Stimulated activated CD8-positive, alpha-beta memory T cell treated with anti-CD3 and anti-CD28 coated beads, Interleukin-2, amount 100 ng/mL, for 1 hour (primary cell): ENCODE data around the gene TRMT61A.
A peak's percentile ranks its signal among the peaks of the same experiment; 100 is the strongest.

Source experiments
- DNase-seq, 2 donors: peaks; one replicate each; pipeline ENCODE4 v3.0.0-alpha.2; 2020; ENCODE audit warnings: low read depth in 2 of 2

TRMT61A gene

DNA sequence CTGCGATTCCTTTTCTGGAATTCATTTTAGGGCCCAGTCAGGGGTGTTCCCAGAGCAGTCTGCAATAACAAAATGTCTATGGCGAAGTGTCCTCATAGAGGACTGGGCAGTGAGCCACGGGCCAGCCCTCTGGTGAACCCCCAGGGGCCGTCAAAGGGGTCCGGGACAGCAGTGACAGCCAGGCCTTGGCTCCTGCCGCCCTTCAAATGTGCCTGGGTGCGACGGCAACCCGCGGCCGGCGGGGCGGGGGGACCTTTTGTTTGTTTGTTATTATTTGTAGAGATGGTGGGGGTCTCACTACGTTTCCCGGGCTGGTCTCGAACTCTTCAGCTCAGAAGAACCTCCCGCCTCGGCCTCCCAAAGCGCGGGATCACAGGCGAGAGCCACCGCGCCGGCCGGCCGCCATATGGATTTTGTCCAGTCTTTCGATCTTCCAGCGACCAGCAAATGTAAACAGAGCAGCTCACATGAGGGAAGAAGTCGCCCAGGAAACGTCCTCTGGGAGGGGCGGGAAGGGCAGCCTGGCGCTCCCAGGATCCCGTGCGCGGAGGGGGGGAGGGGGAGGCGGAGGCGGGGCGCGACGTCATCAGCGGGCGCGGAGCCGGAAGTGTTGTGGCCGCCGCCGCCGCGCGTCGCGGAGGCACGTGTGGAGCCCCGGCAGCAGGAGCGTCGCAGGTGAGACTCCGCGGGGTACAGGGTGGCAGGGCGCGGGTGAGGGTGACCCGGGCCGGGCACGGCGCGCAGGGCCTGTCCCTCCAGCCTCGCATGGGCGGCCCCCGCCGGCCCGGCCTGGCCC, at the start of gene TRMT61A:
Gene TRMT61A (plus strand): TSS at position 610 of the 796 bp plus-strand sequence. CDS start 783 bp downstream, outside the sequence.
- DNase-seq, result peak; percentile 56 to 69

DNA sequence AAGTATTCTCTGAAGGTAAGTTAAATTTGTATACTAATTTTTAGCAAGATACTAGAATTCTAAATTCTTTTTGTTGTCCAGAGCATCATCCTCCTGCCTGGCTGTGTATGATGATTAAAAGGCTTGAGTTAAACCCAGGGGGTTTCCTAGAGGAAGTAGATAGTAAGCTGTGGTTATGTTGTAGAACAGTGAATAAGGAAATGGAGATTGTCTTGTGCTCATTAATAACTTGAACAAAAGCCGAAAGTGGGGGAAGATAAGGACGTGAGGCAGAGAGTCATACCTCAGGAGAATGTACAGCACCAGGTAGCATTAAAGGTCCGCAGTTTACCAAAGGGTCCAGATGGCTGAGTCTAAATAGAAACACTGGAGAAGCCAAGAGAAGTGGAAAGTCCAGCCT, 48.4 kb upstream of the TRMT61A start:
- DNase-seq, result no peak

DNA sequence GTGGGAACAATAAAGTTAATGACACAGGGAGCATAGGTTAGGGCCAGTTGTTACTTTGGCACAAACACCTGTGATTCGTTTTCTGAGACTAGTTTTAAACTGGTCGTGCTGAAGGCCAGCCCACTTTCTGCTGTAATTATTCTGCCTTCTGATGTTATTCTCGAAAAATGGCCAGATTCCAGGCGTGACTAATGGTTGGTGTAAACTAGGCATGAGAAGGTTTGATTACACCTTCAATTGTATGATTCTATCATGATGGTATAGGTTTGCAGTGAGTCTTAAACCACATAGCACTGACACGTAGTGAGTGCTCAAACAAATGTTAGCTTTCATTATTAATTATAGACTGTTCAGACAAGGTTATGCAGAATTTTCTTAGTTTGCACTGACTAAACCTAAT, 45.4 kb upstream of the TRMT61A start:
- DNase-seq, result no peak

DNA sequence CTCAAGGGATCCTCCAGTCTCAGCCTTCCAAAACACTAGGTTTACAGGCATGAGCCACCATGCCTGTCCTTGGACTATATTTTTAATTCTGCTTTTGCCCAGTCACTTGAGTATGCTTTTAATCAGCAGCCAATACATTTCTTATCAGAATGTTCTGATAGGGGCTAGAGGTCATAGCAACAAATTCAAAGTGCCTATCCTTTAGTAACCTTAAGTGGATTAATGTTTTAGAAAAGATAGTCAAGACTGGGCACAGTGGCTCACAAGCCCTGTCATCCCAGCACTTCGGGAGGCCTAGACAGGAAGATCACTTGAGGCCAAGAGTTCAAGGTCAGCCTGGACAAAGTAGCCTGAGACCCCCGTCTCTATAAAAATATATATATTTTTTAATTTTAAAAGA, 43.5 kb upstream of the TRMT61A start:
- no peak for DNase-seq

DNA sequence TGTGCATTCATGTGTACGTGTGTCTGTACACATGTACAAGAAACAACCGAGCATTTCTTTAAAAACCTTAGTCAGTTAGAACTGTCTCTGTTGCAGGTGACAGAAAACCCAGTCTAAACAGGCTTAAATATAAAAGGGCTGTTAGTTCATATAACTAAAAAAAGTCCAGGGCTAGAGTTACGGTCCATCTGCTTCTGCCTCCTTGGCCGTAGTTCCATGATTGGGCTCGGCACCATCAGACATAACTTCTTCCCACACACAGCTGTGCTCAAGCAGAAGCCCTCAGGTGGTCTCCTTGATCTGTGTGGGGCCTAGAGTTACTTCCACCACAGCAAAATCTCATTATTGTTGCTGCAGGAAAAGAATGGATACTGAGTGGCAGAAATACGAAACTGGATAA, 40.9 kb upstream of the TRMT61A start:
- no peak for DNase-seq

DNA sequence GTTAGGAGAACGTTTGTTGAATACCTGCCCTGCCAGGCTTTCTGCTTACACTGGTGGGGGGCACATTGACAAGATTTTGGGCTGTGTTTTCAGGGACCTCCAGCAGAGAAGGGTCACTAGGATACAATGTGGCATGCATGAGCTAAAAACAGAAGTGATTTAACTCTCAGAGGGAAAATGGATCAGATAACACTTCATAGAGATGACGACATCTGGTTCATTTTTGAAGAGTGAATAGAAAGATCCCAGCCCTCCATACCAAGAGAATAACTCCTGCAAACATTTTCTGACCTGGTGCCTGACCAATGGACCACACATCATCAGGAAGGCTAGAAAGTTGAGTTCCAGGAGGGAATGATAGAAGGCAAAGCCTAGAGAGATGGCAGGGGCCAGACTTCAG, 40.0 kb upstream of the TRMT61A start:
- DNase-seq, result no peak

DNA sequence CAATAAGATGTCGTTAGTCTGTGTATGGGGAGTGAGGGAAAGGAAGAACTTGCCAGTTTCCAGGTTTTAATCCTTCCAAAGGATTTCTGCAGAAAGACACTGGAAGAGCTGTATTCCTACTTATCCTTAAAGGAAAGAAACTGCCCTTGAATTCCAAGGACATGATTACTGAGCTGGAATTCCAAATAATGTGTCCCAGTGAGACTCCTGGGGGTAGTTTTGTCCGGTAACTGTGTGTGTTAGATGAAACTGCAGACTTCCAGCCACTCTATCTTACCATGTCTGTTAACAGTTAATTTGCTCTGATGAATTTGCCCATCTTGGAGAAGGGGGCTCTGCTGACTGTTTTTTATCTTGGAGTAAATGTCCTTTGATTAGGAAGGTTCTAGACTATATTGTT, 39.4 kb upstream of the TRMT61A start:
- no peak for DNase-seq

DNA sequence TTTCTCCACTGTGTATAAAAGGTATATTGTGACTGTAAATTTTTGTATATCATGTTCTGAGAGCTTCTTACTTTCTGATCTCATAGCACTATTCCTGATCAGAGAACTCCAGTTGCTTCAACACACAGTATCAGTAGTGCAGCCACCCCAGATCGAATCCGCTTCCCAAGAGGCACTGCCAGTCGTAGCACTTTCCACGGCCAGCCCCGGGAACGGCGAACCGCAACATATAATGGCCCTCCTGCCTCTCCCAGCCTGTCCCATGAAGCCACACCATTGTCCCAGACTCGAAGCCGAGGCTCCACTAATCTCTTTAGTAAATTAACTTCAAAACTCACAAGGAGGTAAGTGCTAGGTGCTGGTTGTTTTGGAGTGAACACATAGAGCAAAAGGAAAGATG, 37.3 kb upstream of the TRMT61A start:
- no peak for DNase-seq

DNA sequence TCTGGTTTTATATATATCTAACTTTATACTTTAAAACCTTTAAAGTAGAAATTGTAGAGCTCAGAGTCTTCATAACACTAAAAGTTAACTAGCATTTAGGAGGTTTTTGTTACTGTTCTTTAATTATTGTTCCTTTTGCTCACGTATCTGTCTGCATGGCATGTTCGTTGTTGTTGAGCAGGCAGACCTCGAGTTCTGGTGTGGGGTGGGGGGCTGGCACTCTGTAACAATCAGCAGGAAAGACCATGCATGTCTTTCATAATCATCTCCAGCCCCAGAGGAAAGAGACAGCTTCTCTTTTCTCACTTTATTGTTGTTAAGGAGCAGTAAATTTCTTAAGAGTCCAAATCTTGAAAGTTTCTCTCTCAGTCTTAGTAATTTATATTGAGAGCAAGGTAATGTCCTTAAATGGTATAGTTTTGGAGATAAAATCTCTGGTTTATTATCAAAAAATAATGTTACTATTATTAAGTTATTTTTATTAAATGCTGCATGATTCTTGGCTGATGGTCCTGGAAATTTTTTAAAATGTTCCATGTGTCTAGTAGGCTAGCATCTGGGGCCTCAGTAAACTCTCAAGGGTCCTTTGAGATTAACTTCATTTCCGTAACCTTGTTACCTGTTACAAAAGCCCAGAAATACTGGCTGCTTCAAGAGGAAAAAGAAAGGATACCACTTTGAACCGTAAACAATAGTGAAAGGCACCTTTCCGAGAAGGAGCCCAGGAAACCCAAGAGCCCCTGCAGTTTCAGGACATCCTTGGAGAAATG, 36.7 kb upstream of the TRMT61A start:
- no peak for DNase-seq

DNA sequence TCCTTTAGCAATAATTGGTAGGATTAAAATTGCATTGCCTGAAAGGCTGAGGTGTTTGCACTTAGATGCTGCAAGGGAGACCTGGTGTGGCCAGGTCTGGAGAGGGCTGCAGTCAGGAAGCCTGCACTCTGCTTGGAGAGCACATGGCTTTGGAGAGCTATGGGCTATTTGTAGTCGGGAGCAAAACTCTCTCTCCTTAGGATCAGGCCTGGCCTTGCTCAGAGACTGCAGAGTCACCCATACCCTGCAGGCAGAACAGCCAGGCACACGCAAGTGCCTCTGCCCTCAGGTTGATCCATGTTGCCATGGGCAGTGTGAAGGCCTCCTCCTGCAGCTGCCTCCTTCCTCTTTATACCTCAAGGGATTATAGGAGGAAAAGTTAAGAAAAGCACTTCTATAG, 33.1 kb upstream of the TRMT61A start:
- no peak for DNase-seq

DNA sequence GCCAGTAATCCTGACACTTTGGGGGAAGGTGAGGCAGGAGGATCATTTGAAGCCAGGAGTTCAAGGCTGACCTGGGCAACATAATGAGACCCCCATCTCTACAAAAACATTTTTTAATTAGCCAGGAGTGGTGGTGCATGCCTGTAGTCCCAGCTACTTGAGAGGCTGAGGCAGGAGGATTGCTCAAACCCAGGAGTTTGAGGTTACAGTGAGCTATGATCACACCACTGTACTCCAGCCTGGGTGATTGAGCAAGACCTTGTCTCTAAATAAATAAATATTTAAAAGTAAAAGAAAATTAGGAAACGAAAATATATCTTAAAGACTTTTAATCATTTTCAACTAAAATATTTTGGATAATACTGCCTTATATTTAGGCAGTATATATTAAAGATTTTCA, 32.2 kb upstream of the TRMT61A start:
- no peak for DNase-seq

DNA sequence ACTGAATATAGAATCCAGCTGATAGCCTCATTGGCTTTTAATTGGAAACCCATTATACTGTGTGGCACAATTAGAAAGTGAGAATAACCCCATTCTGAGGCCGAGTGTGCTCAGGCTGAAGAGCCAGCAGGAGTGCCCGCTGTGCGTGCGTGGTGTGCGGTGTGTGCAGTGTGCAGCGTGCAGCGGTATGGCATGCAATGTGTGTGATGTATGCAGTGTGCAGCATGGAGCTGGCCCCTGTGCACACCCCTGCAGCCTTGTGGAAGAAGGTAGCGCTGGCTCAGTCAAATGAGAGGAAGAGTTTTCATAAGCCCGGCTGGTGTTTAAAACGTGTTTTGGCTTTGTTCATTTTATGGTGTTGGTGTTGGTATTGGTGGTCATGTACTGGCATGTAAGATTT, 29.3 kb upstream of the TRMT61A start:
- DNase-seq, result no peak

DNA sequence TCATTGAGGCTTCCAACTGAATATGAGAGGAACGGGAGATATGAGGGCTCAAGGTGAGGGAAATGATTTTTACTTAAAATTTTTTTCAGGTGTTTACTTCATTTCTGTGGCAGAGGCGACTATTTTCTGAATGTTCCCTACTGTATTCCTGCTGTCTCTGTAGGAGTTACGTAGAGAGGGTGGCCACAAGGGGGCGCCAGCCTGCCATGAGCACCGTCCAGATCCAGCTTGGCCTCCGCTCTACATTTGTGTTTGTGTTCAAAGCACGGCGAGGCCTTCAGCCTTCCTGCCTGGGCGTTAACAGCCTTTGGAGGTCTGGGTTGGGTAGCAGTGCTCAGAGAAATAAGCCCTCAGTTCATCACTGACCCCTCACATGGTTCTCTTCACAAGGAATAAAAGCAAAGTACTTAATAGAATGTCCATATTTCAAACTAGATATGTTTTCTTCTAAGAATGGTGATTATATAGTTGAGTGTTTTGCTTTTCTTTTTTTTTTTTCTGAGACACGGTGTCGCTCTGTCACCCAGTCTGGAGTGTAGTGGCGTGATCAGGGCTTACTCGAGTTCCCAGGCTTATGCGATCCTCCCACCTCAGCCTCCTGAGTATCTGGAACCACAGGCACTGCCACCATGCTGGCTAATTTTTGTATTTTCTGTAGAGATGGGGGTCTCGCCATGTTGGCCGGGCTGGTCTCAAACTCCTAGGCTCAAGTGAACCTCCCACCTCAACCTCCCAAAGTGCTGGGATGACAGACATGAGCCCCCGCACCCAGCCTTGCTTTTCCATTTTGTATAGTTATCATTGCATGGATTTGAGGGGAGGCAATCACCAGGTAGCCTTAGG, 28.6 kb upstream of the TRMT61A start:
- peak; percentile 57 to 66 for DNase-seq

DNA sequence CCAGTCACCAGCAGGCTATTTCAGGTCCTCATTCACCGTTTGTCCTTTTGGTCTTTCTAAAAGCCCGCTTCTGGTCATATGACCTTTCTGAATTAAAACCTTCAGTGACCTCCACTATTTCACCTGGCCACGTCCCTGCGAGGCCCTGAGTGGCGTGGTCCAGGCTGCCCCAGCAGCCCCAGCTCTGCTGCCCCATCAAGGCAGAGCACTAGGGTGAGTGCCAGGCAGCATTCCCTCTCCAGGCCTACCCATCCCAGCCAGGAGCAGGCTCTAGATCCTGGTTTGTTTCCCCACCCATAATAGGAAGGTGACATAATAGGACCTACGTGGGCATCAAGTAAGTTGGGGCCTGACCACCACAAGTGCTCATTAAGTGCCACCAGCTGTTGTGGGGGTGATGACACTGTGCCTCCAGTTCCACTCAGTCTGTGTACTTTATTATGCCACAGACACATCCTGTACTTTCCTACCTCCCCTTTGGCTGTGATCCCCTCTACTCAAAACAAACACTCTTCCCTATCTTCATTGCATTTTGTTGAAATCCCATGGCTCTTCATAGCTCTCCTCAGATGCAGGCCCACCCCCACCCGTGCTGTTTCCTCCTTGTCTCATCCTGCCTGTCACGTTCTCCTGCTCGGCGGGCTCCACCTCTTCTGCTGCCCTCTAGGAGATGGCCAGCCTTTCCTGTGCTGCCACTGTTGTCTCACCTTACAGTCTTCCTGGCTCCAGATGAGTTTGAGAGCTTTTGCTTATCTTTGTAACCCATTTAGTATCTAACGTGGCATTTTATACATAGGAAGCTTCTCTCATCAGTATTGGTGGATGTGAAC, 27.7 kb upstream of the TRMT61A start:
- DNase-seq, result no peak

DNA sequence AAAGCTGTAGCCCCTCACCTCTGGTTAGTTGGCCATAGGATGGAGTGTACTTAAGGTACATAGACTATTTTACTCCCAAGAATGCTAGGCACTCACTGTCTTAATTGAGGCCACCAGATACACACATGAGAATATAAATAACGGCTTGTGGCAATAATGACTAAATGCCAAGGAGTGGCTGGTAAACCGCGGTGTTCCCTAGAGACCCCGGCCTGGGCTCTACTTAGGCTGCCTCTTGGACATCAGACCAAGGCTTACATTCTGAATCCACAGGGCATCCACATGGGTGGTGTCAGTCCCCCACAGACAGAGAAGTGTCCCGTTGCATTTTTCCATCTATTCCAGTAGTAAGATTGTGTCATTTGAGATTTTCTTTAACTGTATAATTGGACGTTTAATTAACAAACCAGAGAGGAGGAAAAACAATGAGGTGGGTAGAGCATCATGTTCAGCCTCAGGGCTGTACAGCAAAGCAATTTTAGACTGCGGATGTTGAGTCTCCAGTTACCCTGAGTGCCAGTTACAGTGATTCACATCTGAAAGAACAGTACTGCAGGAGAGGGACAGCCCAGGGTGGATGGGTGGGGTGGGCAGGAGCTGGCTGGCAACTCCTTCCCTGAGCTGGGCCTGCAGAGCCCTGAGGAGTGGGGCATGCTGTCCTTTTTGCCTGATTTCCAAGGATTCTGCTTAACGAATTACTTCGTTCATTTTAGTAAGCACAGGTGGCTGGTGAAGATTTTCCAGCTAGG, 26.9 kb upstream of the TRMT61A start:
- no peak for DNase-seq

DNA sequence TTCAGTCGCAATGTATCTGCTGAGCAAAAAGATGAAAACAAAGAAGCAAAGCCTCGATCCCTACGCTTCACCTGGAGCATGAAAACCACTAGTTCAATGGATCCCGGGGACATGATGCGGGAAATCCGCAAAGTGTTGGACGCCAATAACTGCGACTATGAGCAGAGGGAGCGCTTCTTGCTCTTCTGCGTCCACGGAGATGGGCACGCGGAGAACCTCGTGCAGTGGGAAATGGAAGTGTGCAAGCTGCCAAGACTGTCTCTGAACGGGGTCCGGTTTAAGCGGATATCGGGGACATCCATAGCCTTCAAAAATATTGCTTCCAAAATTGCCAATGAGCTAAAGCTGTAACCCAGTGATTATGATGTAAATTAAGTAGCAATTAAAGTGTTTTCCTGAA, 26.1 kb upstream of the TRMT61A start:
- DNase-seq, result no peak

DNA sequence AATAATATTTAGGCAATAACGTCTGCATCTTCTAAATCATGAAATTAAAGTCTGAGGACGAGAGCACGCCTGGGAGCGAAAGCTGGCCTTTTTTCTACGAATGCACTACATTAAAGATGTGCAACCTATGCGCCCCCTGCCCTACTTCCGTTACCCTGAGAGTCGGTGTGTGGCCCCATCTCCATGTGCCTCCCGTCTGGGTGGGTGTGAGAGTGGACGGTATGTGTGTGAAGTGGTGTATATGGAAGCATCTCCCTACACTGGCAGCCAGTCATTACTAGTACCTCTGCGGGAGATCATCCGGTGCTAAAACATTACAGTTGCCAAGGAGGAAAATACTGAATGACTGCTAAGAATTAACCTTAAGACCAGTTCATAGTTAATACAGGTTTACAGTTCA, 25.7 kb upstream of the TRMT61A start:
- DNase-seq, result no peak

DNA sequence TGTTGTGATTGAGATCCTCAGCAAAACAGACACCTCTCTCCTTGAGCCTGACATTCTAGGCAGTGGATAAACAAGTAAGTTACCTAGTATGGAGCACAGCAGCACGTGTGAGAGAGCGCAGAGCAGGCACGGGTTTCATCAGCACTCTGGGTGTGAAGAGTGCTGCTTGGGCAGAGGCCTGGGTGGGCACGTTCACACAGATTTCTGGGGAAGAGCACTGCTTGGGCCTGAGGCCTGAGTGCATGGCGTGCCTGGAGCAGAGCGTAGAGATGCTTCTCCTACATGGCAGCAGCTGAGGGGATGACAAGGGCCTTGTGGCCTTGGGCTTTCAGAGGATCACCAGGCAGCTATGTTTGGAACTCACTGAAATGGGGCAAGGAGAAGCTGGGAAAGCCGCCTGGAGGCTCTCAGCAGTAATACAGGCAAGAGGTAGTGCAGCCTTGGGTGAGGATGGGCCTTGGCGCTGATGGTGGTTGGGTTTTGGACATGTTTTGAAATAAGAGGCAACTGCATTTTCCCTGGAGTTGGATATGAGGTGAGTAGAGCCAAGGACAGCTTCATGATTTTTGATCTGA, 23.9 kb upstream of the TRMT61A start:
- DNase-seq, result no peak

DNA sequence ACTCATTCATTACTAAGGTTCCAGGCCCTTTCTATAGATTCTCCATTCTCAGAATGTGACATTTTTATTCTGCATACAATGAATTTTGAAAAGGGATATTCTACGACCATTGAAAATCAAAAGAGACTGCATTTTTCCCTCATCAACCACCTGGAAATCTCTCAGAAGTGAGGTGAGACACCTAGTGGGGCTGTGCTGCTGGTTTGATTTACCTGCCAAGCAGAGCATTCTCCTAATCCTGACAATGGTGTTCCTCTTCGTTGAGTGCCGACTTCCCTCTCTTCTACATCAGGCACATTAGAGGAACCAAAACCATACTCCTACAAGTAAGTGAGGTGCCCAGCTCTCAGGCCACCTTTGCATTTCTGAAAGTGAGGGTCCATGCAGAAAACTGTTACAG, 21.2 kb upstream of the TRMT61A start:
- no peak for DNase-seq
